ENCODE results near the gene LMF1.

LMF1 gene

DNA sequence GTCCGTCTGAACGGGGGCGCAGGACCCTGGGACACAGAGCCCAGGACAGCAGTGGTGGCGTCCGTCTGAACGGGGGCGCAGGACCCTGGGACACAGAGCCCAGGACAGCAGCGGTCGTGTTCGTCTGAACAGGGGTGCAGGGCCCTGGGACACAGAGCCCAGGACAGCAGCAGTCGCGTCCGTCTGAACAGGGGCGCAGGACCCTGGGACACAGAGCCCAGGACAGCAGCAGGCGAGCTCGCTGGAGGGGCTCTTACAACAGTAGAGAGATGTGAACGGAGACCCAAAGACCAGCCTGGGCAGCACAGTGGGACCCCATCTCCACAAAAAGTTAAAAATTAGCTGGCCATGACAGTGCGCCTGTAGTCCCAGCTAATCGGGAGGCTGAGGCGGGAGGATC, 40.7 kb downstream of the LMF1 start:
- Histone ChIP-seq H3K9ac (ENCODE audit: low read depth, low read length) (no peak overlapping the region), H3K27ac (ENCODE audit: low read length) (no peak overlapping the region), H3K9me3 (ENCODE audit: insufficient read depth, low read depth, low read length) (peaks cover 13% of the 10 kb centered on the region), H3K4me3 (ENCODE audit: low read length) (no peak overlapping the region), H3K36me3 (ENCODE audit: insufficient read depth, low read depth, low read length) (no peaks in the 10 kb centered on the region), H3K4me1 (ENCODE audit: insufficient read depth, low read length) (no peaks in the 10 kb centered on the region; the same call in 1 of the 2 replicates), H3K27me3 (ENCODE audit: insufficient read depth, low read length) (peaks cover 12% of the 10 kb centered on the region; the same call in 1 of the 2 replicates)

DNA sequence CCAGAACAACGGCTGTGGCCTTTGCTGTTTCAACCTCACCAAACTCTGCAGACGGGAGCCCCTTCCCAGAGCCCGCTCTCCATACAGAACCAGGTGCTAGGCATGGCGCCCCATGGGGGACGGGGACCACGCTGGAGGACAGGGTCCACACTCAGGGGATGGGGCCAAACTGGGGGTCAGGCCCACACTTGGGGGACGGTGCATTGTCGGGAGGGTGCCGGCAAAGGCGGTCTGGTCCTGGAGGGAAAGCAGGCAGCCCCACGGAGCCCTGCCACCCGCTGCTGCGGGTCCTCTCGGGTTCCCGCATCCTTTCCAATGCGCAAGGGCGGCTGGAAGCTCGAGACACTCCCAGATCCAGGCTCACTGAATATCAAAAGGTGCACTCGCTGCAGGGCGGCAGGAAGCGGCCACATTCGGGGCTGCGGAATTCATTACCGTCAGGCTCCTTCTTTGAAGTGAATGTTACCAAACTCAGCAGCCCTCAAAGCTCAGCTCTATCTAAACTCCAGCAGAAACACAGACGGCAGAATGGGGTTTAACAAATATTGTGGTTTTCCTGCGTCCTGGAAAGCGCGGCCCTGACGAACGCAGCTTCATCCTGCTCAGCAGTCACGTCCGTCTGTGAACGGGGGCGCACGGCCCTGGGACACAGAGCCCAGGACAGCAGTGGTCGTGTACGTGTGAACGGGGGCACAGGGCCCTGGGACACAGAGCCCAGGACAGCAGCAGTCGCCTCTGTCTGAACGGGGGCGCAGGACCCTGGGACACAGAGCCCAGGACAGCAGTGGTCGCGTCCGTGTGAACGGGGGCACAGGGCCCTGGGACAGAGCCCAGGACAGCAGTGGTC, 41.3 kb downstream of the LMF1 start:
- H3K27me3 ChIP-seq (ENCODE audit: insufficient read depth, low read length): peaks cover 12% of the 10 kb centered on the region; the same call in 1 of the 2 replicates
- peak overlapping the region; percentile 30; the same call in 1 of the 2 replicates for H3K4me3 ChIP-seq (ENCODE audit: low read length)
- H3K4me1 ChIP-seq (ENCODE audit: insufficient read depth, low read length): no peaks in the 10 kb centered on the region; the same call in 1 of the 2 replicates
- H3K36me3 ChIP-seq (ENCODE audit: insufficient read depth, low read depth, low read length): no peaks in the 10 kb centered on the region
- H3K9ac ChIP-seq (ENCODE audit: low read depth, low read length): no peak overlapping the region; the same call in 1 of the 2 replicates
- no peak overlapping the region for H3K27ac ChIP-seq (ENCODE audit: low read length)
- H3K9me3 ChIP-seq (ENCODE audit: insufficient read depth, low read depth, low read length): peaks cover 13% of the 10 kb centered on the region

GRCh38 chr16:928526-928925, 42.3 kb downstream of the LMF1 start:
- H3K27me3 ChIP-seq (ENCODE audit: insufficient read depth, low read length): peaks cover 12% of the 10 kb centered on the region; the same call in 1 of the 2 replicates
- H3K4me1 ChIP-seq (ENCODE audit: insufficient read depth, low read length): no peaks in the 10 kb centered on the region; the same call in 1 of the 2 replicates
- H3K4me3 ChIP-seq (ENCODE audit: low read length): no peak overlapping the region
- H3K9ac ChIP-seq (ENCODE audit: low read depth, low read length): no peak overlapping the region
- H3K36me3 ChIP-seq (ENCODE audit: insufficient read depth, low read depth, low read length): no peaks in the 10 kb centered on the region
- no peak overlapping the region for H3K27ac ChIP-seq (ENCODE audit: low read length)
- peaks cover 13% of the 10 kb centered on the region for H3K9me3 ChIP-seq (ENCODE audit: insufficient read depth, low read depth, low read length)

GRCh38 chr16:927931-928330, 42.9 kb downstream of the LMF1 start:
- Histone ChIP-seq H3K4me1 (ENCODE audit: insufficient read depth, low read length) (no peaks in the 10 kb centered on the region; the same call in 1 of the 2 replicates), H3K27ac (ENCODE audit: low read length) (no peak overlapping the region), H3K27me3 (ENCODE audit: insufficient read depth, low read length) (peaks cover 12% of the 10 kb centered on the region; the same call in 1 of the 2 replicates), H3K9me3 (ENCODE audit: insufficient read depth, low read depth, low read length) (peaks cover 13% of the 10 kb centered on the region), H3K36me3 (ENCODE audit: insufficient read depth, low read depth, low read length) (no peaks in the 10 kb centered on the region), H3K4me3 (ENCODE audit: low read length) (no peak overlapping the region), H3K9ac (ENCODE audit: low read depth, low read length) (no peak overlapping the region)

GRCh38 chr16:927406-927805, 43.4 kb downstream of the LMF1 start:
- Histone ChIP-seq H3K36me3 (ENCODE audit: insufficient read depth, low read depth, low read length) (no peaks in the 10 kb centered on the region), H3K27ac (ENCODE audit: low read length) (no peak overlapping the region), H3K27me3 (ENCODE audit: insufficient read depth, low read length) (peaks cover 12% of the 10 kb centered on the region; the same call in 1 of the 2 replicates), H3K4me3 (ENCODE audit: low read length) (no peak overlapping the region), H3K9me3 (ENCODE audit: insufficient read depth, low read depth, low read length) (peaks cover 13% of the 10 kb centered on the region), H3K4me1 (ENCODE audit: insufficient read depth, low read length) (no peaks in the 10 kb centered on the region; the same call in 1 of the 2 replicates), H3K9ac (ENCODE audit: low read depth, low read length) (no peak overlapping the region)

GRCh38 chr16:926715-927114, 44.1 kb downstream of the LMF1 start:
- peaks cover 12% of the 10 kb centered on the region; the same call in 1 of the 2 replicates for H3K27me3 ChIP-seq (ENCODE audit: insufficient read depth, low read length)

GRCh38 chr16:924806-925205, 46.0 kb downstream of the LMF1 start:
- no peaks in the 10 kb centered on the region for H3K36me3 ChIP-seq (ENCODE audit: insufficient read depth, low read depth, low read length)
- no peak overlapping the region for H3K4me3 ChIP-seq (ENCODE audit: low read length)
- H3K9ac ChIP-seq (ENCODE audit: low read depth, low read length): no peak overlapping the region
- no peak overlapping the region for H3K27ac ChIP-seq (ENCODE audit: low read length)
- peaks cover 13% of the 10 kb centered on the region for H3K9me3 ChIP-seq (ENCODE audit: insufficient read depth, low read depth, low read length)
- H3K27me3 ChIP-seq (ENCODE audit: insufficient read depth, low read length): peaks cover 11% of the 10 kb centered on the region; the same call in 1 of the 2 replicates
- no peaks in the 10 kb centered on the region; the same call in 1 of the 2 replicates for H3K4me1 ChIP-seq (ENCODE audit: insufficient read depth, low read length)

More at GRCh38 chr16:926715-927114, 44.1 kb downstream of the LMF1 start:
- Histone ChIP-seq H3K27ac (ENCODE audit: low read length) (no peak overlapping the region), H3K36me3 (ENCODE audit: insufficient read depth, low read depth, low read length) (no peaks in the 10 kb centered on the region), H3K4me3 (ENCODE audit: low read length) (no peak overlapping the region), H3K9me3 (ENCODE audit: insufficient read depth, low read depth, low read length) (peaks cover 13% of the 10 kb centered on the region), H3K4me1 (ENCODE audit: insufficient read depth, low read length) (no peaks in the 10 kb centered on the region; the same call in 1 of the 2 replicates), H3K9ac (ENCODE audit: low read depth, low read length) (no peak overlapping the region)

DNA sequence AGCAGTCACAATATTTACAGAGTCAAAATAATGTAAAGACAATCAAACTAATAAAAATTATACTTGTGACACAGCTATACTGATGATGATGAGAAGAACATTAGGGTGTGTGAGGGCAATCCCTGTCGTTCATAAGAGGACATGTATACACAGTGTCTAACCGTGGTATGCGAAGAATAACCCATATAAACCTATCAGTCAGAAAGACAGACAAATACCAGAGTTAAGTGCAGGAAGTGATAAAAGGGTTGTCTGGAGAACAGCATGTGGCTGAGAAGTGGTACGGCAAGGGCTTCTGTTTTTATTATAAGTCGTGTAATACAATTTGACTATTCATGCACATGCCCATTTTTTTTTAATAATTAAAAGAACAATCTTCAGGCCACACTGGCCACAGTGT, 46.7 kb downstream of the LMF1 start:
- Histone ChIP-seq H3K27me3 (ENCODE audit: insufficient read depth, low read length) (peaks cover 4% of the 10 kb centered on the region; the same call in 1 of the 2 replicates), H3K9ac (ENCODE audit: low read depth, low read length) (no peak overlapping the region), H3K27ac (ENCODE audit: low read length) (no peak overlapping the region), H3K4me1 (ENCODE audit: insufficient read depth, low read length) (no peaks in the 10 kb centered on the region; the same call in 1 of the 2 replicates), H3K36me3 (ENCODE audit: insufficient read depth, low read depth, low read length) (no peaks in the 10 kb centered on the region), H3K9me3 (ENCODE audit: insufficient read depth, low read depth, low read length) (peaks cover 13% of the 10 kb centered on the region), H3K4me3 (ENCODE audit: low read length) (no peak overlapping the region)

DNA sequence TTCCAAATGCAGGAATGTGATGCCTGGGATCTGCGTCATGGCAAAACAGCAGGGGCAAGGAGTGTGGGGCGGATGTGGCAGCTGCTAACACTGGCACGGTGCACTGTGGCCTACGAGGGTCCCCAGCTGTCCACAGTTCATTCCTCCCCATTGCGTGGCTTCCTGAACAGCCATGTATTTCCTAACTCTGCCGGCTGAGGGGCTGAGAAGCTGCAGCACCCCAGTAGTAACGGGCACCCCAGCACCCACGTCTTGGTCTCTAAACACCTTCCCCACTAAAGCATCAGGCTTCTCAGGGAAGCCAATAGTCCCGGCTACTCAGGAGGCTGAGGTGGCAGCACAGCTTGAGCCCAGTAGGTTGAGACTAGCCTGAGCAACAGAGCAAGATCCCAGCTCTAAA, 47.6 kb downstream of the LMF1 start:
- Histone ChIP-seq H3K4me1 (ENCODE audit: insufficient read depth, low read length) (no peaks in the 10 kb centered on the region), H3K27me3 (ENCODE audit: insufficient read depth, low read length) (no peaks in the 10 kb centered on the region), H3K9me3 (ENCODE audit: insufficient read depth, low read depth, low read length) (peaks cover 13% of the 10 kb centered on the region), H3K4me3 (ENCODE audit: low read length) (no peak overlapping the region), H3K36me3 (ENCODE audit: insufficient read depth, low read depth, low read length) (no peaks in the 10 kb centered on the region), H3K9ac (ENCODE audit: low read depth, low read length) (no peak overlapping the region), H3K27ac (ENCODE audit: low read length) (no peak overlapping the region)

- Histone ChIP-seq H3K4me3 (ENCODE audit: low read length) (no peak overlapping the region), H3K27me3 (ENCODE audit: insufficient read depth, low read length) (no peaks in the 10 kb centered on the region), H3K4me1 (ENCODE audit: insufficient read depth, low read length) (no peaks in the 10 kb centered on the region), H3K27ac (ENCODE audit: low read length) (no peak overlapping the region), H3K9me3 (ENCODE audit: insufficient read depth, low read depth, low read length) (peaks cover 13% of the 10 kb centered on the region), H3K9ac (ENCODE audit: low read depth, low read length) (no peak overlapping the region), H3K36me3 (ENCODE audit: insufficient read depth, low read depth, low read length) (no peaks in the 10 kb centered on the region)
Observed at GRCh38 chr16:922051-922450, 48.7 kb downstream of the LMF1 start.

DNA sequence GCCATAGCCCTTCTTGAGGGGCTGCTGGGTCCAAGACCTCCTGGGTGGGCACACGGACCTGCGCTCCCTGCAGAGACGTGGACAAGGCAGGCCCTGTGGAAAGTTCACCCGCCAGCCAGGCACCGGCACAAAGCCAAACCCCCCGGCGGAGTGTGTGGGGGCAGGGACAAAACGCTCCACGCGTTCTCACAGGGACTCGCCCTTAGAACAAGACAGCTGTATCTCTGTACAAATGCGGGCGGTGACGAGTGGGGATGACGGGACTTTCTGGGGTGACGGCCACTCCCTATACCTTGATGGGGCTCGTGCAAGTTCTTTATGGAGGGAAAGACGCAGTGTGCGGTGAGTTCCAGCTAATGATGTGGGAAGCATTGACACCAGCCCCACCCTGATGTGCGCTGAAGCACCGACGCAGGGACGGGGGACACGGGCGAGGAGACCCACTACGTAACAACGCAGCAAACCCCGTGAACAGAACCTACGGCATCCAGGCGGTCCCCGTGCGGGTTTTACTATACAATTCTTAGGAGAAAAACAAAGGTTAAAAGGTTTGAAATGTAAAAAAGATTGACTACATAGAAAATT, 49.4 kb downstream of the LMF1 start:
- H3K9me3 ChIP-seq (ENCODE audit: insufficient read depth, low read depth, low read length): peaks cover 8% of the 10 kb centered on the region
- H3K4me1 ChIP-seq (ENCODE audit: insufficient read depth, low read length): no peaks in the 10 kb centered on the region
- H3K9ac ChIP-seq (ENCODE audit: low read depth, low read length): no peak overlapping the region
- H3K27ac ChIP-seq (ENCODE audit: low read length): no peak overlapping the region
- no peaks in the 10 kb centered on the region for H3K27me3 ChIP-seq (ENCODE audit: insufficient read depth, low read length)
- H3K36me3 ChIP-seq (ENCODE audit: insufficient read depth, low read depth, low read length): no peaks in the 10 kb centered on the region
- no peak overlapping the region for H3K4me3 ChIP-seq (ENCODE audit: low read length)
